NCI-H2227 treated with DMSO at 0.1 percent for 48 hours (cell line): ENCODE measurements around the gene CCDC137.

Experiments used
- DNase-seq: peaks from one replicate; lab custom pipeline; 2025; lab: John Stamatoyannopoulos, UW

Gene CCDC137

DNA sequence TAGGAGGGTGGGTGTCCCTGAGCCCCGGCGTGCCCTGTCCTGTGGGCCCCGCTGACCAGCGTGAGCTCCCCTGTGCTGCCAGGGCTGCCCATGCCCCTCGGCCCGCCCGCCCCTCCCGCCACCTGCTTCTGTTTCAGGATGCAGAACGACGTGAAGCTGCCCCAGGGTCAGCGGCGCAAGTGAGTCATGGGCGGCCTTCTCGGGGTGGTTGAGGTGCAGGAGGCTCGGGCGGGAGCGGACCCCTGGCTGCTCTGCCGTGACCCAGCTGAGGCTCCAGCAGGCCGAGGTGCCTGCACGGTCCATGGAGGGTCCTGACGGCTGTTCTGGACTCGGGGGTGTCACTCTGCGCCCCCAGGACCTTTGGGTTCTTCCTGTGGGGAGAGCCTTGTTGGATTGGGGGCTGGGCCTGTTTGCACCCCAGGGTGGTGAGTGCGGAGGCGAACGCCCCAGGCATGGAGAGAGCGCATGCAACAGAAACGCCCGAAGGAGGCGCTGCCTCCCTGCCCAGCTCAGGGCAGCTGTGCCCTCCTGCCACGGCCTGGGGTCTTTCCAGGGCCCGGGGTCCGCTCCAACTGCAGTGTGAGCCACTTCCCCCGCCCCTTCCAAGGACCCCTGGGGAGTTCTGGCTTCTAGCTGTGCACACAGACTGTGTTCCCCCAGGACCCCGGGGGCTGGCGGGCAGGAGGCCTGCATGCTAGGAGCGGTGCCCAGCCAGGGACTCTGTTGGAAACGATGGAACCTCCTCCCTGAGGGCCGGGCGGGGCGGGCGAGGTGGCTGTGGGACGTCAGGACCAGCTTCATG, 49.5 kb downstream of the CCDC137 start:
- DNase-seq, result no peak

DNA sequence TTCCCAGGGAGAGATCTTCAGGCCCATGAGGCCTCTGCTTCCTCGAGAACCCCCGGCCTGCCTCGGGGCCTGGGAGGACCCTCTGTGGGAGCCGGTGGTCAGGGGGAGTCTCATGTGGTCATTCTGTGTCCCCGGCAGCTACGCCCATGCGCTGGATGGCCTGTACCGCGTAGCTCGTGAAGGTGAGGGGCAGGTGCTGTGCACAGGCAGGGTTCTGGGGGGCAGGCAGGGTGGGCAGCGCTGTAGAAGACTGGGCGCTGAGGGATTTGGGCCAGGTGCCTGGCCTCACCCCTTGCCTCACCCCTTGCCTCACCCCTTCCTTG, 50.1 kb downstream of the CCDC137 start:
- no peak for DNase-seq

DNA sequence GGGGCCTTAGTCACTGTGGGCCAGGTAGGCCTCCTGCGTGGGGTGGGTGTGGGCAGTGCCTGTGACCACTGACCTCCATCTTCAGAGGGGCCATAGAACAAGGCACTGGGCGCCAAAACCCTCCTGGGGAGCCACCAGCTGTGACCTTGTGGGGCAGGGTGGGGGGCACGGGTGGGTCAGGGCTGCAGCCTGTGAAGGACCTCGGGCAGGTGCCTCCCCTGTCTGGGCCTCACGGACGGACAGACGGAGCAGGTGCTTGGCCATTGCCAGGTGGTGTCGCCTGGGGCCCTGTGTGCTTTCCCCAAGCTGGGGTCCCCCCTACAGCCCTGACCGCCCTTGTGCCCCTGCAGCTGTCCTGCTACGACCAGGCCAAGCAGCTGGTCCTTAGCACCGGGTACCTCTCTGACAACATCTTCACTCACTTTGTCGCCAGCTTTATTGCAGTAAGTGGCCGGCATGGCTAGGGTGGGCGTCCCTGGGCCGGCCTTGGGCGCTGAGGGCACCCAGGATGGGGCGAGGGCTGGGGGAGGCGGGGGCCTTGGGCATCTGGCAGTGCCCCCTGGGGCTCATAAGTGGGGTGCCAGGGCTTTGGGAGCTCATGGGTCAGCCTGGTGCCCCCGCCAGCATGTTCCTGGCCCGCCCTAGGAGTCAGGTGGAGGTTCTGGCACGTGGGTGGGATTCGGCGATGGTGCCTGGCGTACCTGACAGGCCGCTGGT, 50.7 kb downstream of the CCDC137 start:
- no peak for DNase-seq

DNA sequence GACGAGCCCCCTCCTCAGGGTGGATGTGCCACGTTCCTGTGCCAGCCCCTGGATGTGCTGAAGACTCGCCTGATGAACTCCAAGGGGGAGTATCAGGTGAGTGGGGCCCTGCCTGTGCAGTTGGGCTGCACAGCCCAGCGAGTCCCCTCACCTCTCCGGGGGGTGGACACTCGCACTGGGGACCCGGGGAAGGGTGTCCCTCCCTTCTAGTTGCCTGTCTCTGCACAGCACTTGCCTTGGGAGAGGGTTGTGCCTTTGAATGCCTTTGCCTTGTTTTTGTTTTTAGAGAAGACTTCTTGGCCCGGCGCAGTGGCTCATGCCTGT, 51.2 kb downstream of the CCDC137 start:
- no peak for DNase-seq

DNA sequence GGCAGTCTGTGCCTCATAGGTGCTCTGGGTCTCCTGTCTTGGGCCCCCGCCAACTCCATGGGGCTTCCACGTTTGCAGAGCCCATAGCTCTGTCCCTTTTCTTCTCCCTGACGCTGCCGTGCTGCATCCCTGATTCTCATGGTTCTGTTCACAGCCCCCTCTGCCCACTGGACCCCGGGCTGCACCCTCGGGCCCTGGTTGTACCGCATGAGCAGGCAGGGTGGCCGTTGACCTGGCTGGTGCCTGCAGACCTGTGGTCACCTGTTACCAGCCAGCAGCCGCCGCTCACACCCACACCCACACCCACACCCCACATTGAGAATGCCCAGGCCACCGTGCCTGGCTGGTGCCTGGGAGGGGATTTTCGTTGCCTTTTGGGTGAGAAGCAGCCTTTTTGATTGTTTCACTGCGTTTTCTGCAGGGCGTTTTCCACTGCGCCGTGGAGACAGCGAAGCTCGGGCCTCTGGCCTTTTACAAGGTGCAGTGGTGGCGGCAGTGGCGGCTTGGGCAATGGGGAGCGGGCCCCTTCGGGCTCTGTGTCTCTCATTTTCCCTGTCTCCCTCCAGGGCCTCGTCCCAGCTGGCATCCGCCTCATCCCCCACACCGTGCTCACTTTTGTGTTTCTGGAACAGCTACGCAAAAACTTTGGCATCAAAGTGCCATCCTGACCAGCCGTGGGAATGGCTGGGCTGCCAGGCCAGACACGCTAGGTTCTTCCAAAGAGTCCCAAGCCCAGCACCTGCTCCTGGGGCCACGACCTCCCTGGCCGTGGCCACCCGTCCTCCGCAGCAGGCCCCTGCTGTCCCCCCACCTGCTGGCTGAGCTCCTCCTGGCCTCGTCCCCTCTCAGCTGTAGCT, 53.1 kb downstream of the CCDC137 start:
- DNase-seq, result no peak

DNA sequence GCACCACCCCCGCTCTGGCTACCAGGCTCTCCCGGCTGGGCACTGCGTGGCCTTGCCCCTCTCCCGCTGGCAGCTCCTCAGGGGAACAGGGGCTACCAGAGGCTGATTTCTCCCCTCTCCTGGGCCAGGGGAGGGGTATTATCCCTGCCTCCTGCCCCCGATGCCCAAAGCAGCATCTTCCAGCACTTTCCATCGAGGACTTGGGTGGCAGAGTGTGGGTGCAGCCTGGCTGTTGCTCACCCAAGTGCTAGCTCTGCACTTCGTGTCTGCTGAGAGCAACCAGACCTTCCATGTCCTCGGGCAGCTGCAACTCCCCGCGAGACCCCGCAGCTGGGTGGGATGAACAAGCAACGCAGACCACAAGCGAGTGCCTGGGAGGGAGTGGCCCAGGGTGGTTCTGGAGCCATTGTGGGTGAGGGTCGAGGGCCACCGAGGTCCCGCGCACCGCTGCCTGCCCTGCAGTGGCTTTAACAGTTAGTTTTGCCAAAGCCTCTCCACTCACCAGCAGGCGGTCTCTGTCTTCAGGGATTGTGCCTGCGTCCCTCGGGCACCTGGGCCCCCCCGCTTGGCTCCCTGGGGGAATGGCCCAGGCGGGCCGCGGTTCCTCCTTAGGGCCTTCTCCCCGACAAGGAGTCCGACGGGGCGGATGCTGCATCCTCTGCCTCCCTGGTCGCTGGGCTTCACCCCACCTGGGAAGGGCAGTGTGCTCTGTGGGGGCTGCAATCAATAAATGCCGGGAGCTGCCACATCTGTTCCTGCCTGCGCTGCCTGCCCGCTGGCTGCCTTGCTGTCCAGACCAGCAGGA, 53.9 kb downstream of the CCDC137 start:
- no peak for DNase-seq

DNA sequence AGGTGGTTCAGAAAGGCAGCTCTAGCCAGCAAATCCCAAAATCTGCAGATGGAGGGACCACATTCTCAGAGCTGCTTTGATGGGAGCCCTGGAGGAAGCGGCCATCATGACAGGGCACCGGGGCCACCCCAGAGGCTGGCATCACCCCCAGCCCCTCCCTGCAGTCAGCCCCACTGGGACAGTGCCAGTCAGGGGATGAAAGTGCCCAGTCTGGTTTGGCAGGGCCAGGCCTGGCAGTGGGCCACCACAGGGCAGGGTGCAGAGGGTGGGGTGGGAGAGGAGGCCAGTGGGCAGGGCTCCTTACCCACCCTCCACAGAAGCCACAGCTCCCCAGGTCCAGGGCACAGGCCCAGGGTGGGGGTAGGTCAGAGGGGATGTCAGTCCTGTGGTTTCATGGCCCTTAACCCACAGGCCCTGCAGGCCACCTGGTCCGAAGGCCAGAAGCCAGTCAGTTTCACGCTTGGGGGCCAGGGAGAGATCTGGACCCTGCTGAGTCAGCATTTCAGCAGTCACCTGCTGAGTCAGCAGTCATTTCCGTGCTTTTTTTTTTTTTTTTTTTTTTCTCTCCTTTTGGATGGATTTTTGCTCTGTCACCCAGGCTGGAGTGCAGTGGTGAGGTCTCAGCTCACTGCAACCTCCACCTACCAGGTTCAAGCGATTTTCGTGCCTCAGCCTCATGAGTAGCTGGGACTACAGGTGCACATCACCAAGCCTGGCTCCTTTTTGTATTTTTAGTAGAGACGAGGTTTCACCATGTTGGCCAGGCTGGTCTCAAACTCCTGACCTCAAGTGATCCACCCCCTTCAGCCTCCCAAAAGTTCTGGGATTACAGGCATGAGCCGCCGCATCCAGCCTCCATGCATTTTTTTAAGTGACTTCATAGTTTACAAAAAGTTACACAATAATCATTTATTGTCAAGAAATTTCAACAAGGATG, 55.9 kb downstream of the CCDC137 start:
- no peak for DNase-seq
